ENCODE results near the gene SLC46A3. TPM values are rescaled to one million over a fixed set of nuclear protein-coding genes. Genes with fewer than 3 reads are reported as not detected.

Gene SLC46A3
- total RNA-seq: 10 to 100 TPM in 1 of 2 experiments, 1 to 10 TPM in 1; 9.6 to 10.9 TPM

GRCh38 chr13:28718543-28719226, at the start of gene SLC46A3:
Gene SLC46A3 (minus strand): TSS chr13:28718970. CDS start chr13:28717998, 972 bp downstream.
- Mint-ChIP-seq H3K27ac (peak within 1 kb of the TSS; percentile 72), H3K4me3 (peak within 1 kb of the TSS; percentile 90), H3K4me1 (peaks cover 28% of the 10 kb centered on the region), H3K27me3 (peaks cover 2% of the 10 kb centered on the region), H3K9me3 (no peaks in the 10 kb centered on the region), H3K36me3 (ENCODE audit: low read depth) (peaks cover 12% of the 10 kb centered on the region)
- ChIA-PET POLR2A (interaction anchor here (0.9 to 4.1 kb wide), 5 partner anchors 8 to 60 kb away, joined by 4 to 37 read pairs (median 7); partner anchors contain the start of gene POMP), CTCF (interaction anchor here (1.4 to 2.5 kb wide), 2 partner anchors 9 to 78 kb away, joined by 3 to 11 read pairs; no protein-coding TSS in a partner anchor)
- DNase-seq: peak; percentile 97

- Mint-ChIP-seq H3K36me3 (ENCODE audit: low read depth) (no peaks in the 10 kb centered on the region), H3K4me1 (no peaks in the 10 kb centered on the region), H3K27ac (no peak overlapping the region), H3K9me3 (peaks cover 13% of the 10 kb centered on the region), H3K27me3 (peaks cover 2% of the 10 kb centered on the region), H3K4me3 (no peak overlapping the region)
- ChIA-PET CTCF (no interaction called here), POLR2A (no interaction called here)
- DNase-seq: no peak
Observed at GRCh38 chr13:28763887-28764286, 45.1 kb upstream of the SLC46A3 start.

GRCh38 chr13:28761586-28761985, 42.8 kb upstream of the SLC46A3 start:
- Mint-ChIP-seq H3K27me3 (peaks cover 3% of the 10 kb centered on the region), H3K4me3 (no peak overlapping the region), H3K4me1 (no peaks in the 10 kb centered on the region), H3K27ac (no peak overlapping the region), H3K9me3 (peaks cover 7% of the 10 kb centered on the region), H3K36me3 (ENCODE audit: low read depth) (no peaks in the 10 kb centered on the region)
- DNase-seq: no peak
- ChIA-PET POLR2A (no interaction called here), CTCF (no interaction called here)

GRCh38 chr13:28755546-28755870, 36.7 kb upstream of the SLC46A3 start:
- Mint-ChIP-seq H3K4me1 (peaks cover 26% of the 10 kb centered on the region), H3K27ac (no peak overlapping the region), H3K36me3 (ENCODE audit: low read depth) (peaks cover 4% of the 10 kb centered on the region), H3K4me3 (no peak overlapping the region), H3K9me3 (peaks cover 16% of the 10 kb centered on the region), H3K27me3 (peaks cover 3% of the 10 kb centered on the region)
- ChIA-PET CTCF (interaction anchor here (1.4 kb wide), 1 partner anchor 29 kb away, joined by 3 read pairs; no protein-coding TSS in a partner anchor), POLR2A (interaction anchor here (1.4 kb wide), 1 partner anchor 96 kb away, joined by 6 read pairs; the partner anchor contains the start of gene POMP)
- DNase-seq: no peak

- Mint-ChIP-seq H3K9me3 (peaks cover 16% of the 10 kb centered on the region), H3K27me3 (peaks cover 3% of the 10 kb centered on the region), H3K36me3 (ENCODE audit: low read depth) (peaks cover 4% of the 10 kb centered on the region), H3K4me3 (peak overlapping the region; percentile 51), H3K4me1 (peaks cover 26% of the 10 kb centered on the region), H3K27ac (peak overlapping the region; percentile 85)
- peak; percentile 18 for DNase-seq
- ChIA-PET POLR2A (interaction anchor here (1.4 kb wide), 1 partner anchor 95 kb away, joined by 6 read pairs; the partner anchor contains the start of gene POMP), CTCF (interaction anchor here (0.8 to 1.4 kb wide), 2 partner anchors 28 to 402 kb away, joined by 3 to 4 read pairs; no protein-coding TSS in a partner anchor)
Observed at GRCh38 chr13:28754698-28755545, 36.2 kb upstream of the SLC46A3 start.

GRCh38 chr13:28753946-28754345, 35.2 kb upstream of the SLC46A3 start:
- CTCF ChIA-PET: no interaction called here
- H3K9me3 Mint-ChIP-seq: peaks cover 12% of the 10 kb centered on the region
- H3K4me3 Mint-ChIP-seq: no peak overlapping the region
- peaks cover 4% of the 10 kb centered on the region for H3K36me3 Mint-ChIP-seq (ENCODE audit: low read depth)
- H3K27me3 Mint-ChIP-seq: peaks cover 2% of the 10 kb centered on the region
- POLR2A ChIA-PET: no interaction called here
- H3K27ac Mint-ChIP-seq: no peak overlapping the region
- H3K4me1 Mint-ChIP-seq: peaks cover 26% of the 10 kb centered on the region
- DNase-seq: no peak

GRCh38 chr13:28753208-28753892, 34.6 kb upstream of the SLC46A3 start:
- no peak for DNase-seq
- no peaks in the 10 kb centered on the region for H3K27me3 Mint-ChIP-seq
- POLR2A ChIA-PET: no interaction called here
- H3K4me1 Mint-ChIP-seq: peaks cover 26% of the 10 kb centered on the region
- peaks cover 9% of the 10 kb centered on the region for H3K9me3 Mint-ChIP-seq
- no peak overlapping the region for H3K27ac Mint-ChIP-seq
- CTCF ChIA-PET: no interaction called here
- H3K4me3 Mint-ChIP-seq: no peak overlapping the region
- peaks cover 4% of the 10 kb centered on the region for H3K36me3 Mint-ChIP-seq (ENCODE audit: low read depth)

- Mint-ChIP-seq H3K27me3 (peaks cover 1% of the 10 kb centered on the region), H3K27ac (no peak overlapping the region), H3K9me3 (peaks cover 9% of the 10 kb centered on the region), H3K36me3 (ENCODE audit: low read depth) (peaks cover 4% of the 10 kb centered on the region), H3K4me1 (peaks cover 26% of the 10 kb centered on the region), H3K4me3 (no peak overlapping the region)
- no peak for DNase-seq
- POLR2A ChIA-PET: no interaction called here
- CTCF ChIA-PET: interaction anchor here (0.9 kb wide), 1 partner anchor 704 kb away, joined by 5 read pairs; no protein-coding TSS in a partner anchor
Observed at GRCh38 chr13:28751175-28751960, 32.6 kb upstream of the SLC46A3 start.

GRCh38 chr13:28750187-28751045, 31.6 kb upstream of the SLC46A3 start:
- ChIA-PET CTCF (no interaction called here), POLR2A (no interaction called here)
- peaks cover 9% of the 10 kb centered on the region for H3K9me3 Mint-ChIP-seq
- peaks cover 25% of the 10 kb centered on the region for H3K4me1 Mint-ChIP-seq
- H3K4me3 Mint-ChIP-seq: no peak overlapping the region
- peaks cover 7% of the 10 kb centered on the region for H3K27me3 Mint-ChIP-seq
- no peak overlapping the region for H3K27ac Mint-ChIP-seq
- H3K36me3 Mint-ChIP-seq (ENCODE audit: low read depth): peaks cover 4% of the 10 kb centered on the region
- no peak for DNase-seq

- H3K27me3 Mint-ChIP-seq: peaks cover 9% of the 10 kb centered on the region
- no peaks in the 10 kb centered on the region for H3K36me3 Mint-ChIP-seq (ENCODE audit: low read depth)
- H3K4me1 Mint-ChIP-seq: peaks cover 9% of the 10 kb centered on the region
- no peaks in the 10 kb centered on the region for H3K9me3 Mint-ChIP-seq
- ChIA-PET CTCF (interaction anchor here (0.6 kb wide), 1 partner anchor 49 kb away, joined by 3 read pairs; no protein-coding TSS in a partner anchor), POLR2A (no interaction called here)
- H3K4me3 Mint-ChIP-seq: no peak overlapping the region
- no peak overlapping the region for H3K27ac Mint-ChIP-seq
- no peak for DNase-seq
Observed at GRCh38 chr13:28747851-28748250, 29.1 kb upstream of the SLC46A3 start.

- CTCF ChIA-PET: no interaction called here
- peaks cover 5% of the 10 kb centered on the region for H3K4me1 Mint-ChIP-seq
- H3K9me3 Mint-ChIP-seq: no peaks in the 10 kb centered on the region
- DNase-seq: no peak
- H3K36me3 Mint-ChIP-seq (ENCODE audit: low read depth): no peaks in the 10 kb centered on the region
- no peak overlapping the region for H3K27ac Mint-ChIP-seq
- H3K27me3 Mint-ChIP-seq: peaks cover 9% of the 10 kb centered on the region
- POLR2A ChIA-PET: no interaction called here
- H3K4me3 Mint-ChIP-seq: no peak overlapping the region
Observed at GRCh38 chr13:28746287-28746612, 27.5 kb upstream of the SLC46A3 start.

GRCh38 chr13:28744656-28745055, 25.9 kb upstream of the SLC46A3 start:
- no peaks in the 10 kb centered on the region for H3K9me3 Mint-ChIP-seq
- no peak for DNase-seq
- peaks cover 11% of the 10 kb centered on the region for H3K27me3 Mint-ChIP-seq
- no peak overlapping the region for H3K27ac Mint-ChIP-seq
- POLR2A ChIA-PET: no interaction called here
- CTCF ChIA-PET: no interaction called here
- no peaks in the 10 kb centered on the region for H3K36me3 Mint-ChIP-seq (ENCODE audit: low read depth)
- H3K4me1 Mint-ChIP-seq: no peaks in the 10 kb centered on the region
- no peak overlapping the region for H3K4me3 Mint-ChIP-seq
